Muscle of back (tissue), 11 donors: Measurements from ENCODE around the gene CLSTN2. TPM values are rescaled to one million over a fixed set of nuclear protein-coding genes. Genes with fewer than 3 reads are reported as not detected.

Experiments used
- DNase-seq, 3 donors: peaks; one replicate each; pipeline versions ENCODE4 v3.0.0 to v3.0.0-alpha.2; 2013
- polyA plus RNA-seq, 10 donors: library from polyadenylated mRNA; unstranded; fragments of 120-200 nt; gene quantifications; one replicate each; pipeline ENCODE4 v1.2.1, GENCODE V29; 2013; ENCODE audit not compliant: insufficient read length in 10 of 10

The CLSTN2 gene
- polyA plus RNA-seq, 10 donors, result 1.7 to 4.6 (median 3.1) TPM

DNA sequence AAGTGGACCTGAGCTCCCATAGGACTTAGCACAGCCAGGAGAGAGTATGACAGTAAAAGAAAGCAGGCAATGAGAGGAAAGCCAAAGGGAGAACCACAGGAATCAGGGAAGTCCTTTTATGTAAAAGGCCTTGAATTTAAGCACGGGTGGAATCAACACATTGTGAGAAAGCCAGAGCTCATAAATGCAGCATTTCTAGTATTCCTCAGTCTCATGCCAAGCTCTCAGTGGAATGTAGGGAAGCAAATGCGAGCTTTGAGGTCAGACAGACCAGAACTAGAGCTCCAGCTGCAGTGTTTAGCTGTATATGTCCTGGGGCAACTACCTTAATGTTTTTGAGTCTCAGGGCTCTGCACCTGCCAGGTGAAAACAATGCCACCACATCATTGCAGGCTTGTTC is 610.8 kb downstream of the CLSTN2 start:
- no peak for DNase-seq

DNA sequence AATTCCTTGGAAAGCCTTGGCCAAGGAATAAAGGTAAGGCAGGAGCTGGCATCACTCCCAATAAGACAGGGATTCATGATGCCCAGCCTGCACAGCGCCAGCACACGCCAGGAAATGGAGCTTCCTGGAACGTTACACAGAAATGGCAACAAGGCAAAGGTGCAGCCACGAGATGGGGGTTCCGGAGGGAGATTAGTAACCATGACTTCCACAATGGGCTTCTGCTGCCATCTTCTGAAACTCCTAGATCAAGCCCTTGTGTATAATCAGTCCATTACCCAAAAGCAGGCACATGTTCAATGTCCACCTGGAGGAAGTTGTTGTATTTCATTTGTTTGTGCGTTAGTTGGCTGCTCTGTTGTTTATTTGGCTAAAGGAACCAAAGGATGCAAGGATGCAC is 611.7 kb downstream of the CLSTN2 start:
- DNase-seq, result no peak

- DNase-seq, result no peak
Observed at GRCh38 chr3:140552403-140552802, 617.4 kb downstream of the CLSTN2 start.

DNA sequence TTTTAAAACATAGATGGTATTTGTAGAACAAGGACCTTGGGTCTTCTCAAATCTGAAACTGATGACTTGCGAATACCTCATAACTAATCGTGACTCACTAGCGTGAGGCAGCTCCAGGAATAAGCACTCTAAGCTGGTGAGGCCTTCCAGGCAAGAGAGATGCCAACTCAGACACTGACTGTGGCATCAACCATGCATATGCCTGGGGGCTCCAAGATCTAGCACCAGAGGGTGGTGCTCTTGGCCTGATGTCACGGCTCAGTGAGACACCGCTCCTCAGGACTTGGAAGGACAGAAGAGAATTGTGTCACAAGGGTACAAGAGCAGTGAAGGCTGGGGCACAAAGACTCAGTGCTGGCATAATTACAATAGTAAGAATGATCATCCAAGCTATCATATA is 617.9 kb downstream of the CLSTN2 start:
- no peak for DNase-seq

- no peak for DNase-seq
Observed at GRCh38 chr3:140553591-140553990, 618.6 kb downstream of the CLSTN2 start.

- no peak for DNase-seq
Observed at GRCh38 chr3:140555666-140556065, 620.7 kb downstream of the CLSTN2 start.

- no peak for DNase-seq
Observed at GRCh38 chr3:140557476-140557875, 622.5 kb downstream of the CLSTN2 start.

DNA sequence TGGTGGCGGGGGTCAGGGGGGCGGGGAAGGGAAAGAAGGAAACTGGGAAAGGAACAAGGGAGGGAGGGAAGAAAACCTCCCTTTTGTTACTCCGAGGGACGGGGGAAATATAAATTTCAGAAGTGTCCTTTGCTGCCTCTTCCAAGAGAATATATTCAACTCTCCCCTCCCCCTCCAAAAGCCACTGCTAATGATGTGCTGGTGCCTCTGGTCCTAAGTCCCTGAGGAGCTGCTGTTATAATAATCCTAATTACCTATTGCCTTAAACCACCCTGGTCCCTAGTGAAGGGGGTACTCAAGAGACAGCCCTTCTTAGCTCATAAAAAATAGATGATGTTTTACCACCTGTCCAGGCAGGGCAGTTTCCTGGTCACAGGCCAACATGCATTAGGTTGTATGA is 624.6 kb downstream of the CLSTN2 start:
- no peak for DNase-seq

DNA sequence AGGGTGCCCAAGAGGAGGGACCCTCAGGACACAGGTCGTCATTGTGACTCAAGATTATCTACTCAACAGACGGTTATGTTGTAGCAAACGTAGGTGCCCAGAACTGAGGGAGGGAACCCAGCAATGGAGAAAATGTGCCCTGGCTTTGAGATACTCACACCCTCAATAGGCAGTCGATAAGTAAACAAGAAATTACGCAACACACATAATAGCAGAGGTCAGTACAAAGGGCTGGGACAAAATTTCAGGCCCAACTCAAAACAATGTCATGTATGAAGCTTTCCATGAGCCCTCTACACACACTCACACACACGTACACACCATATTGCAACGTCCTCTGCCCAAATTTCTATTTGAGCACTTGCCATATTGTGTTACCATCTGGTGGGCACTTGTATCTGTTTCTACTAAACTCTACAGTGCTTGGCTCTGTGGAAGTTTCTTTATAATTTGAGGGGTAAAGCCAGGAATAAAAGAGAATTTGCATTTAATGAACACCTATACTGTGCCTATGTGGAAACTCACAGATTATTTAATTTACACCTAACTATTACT is 628.3 kb downstream of the CLSTN2 start:
- no peak for DNase-seq

- no peak for DNase-seq
Observed at GRCh38 chr3:140568131-140568530, 633.1 kb downstream of the CLSTN2 start.

GRCh38 chr3:140568842-140569520 is 634.0 kb downstream of the CLSTN2 start:
- no peak for DNase-seq

DNA sequence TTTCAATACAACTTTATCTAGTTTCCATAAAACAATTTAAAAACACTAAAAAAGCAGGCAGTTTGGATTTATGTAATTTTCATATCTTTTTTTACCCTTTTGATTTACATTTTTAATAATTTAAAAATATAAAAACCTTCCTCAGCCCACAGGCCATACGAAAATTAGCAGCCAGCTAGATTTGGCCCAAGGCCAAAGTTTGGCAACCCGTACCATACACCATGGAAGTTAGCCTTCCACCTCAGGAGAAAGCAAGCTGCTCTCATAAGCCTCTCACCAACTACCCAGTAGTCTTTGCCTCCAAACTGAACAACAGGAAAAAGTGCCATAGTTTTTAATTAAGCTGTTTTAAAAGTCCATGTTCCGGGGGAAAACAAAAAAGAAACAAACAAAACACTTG is 635.6 kb downstream of the CLSTN2 start:
- DNase-seq, result no peak

- DNase-seq, result no peak
Observed at GRCh38 chr3:140571836-140572235, 636.9 kb downstream of the CLSTN2 start.

- DNase-seq, result no peak
Observed at GRCh38 chr3:140572334-140572733, 637.3 kb downstream of the CLSTN2 start.

DNA sequence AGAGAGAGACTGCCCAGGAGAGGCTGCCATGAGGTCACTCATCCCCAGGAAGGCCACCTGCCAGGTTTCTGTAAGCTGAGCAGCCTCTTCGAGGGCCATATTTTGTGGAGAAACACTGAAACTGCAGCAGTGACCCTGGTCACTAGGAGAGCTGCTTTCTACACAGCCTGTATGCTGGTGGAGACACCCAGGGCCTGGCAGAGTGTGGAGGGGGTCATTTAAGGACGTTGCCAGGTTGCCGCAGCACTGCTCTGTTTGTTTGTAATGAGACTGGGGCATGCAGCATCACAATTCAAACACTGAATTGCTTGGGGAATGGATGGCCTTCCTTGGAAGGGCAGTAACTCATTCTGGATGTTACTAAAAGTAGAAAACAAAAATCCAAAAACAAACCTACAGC is 638.0 kb downstream of the CLSTN2 start:
- DNase-seq, result no peak

- no peak for DNase-seq
Observed at GRCh38 chr3:140574375-140574774, 639.4 kb downstream of the CLSTN2 start.

DNA sequence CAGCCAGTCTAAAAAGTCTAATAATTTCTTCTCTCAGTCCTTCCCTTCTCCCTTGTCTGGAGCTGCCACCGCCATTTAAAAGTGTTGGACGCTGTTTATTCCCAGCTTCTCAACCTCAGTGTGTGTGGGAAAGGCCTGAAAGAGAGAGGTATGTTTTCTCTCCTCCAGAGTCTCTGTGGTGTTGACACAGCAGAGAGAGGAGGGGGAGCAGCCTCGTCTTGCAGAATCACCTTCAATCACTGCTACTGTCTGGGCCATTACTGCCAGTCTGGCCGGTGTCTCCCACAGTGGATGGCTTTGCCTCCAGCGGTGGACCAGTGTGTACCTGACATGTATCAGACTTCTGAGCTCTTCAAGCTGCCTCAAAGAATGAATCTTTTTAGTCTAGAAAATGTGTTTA is 641.5 kb downstream of the CLSTN2 start:
- DNase-seq, result no peak

DNA sequence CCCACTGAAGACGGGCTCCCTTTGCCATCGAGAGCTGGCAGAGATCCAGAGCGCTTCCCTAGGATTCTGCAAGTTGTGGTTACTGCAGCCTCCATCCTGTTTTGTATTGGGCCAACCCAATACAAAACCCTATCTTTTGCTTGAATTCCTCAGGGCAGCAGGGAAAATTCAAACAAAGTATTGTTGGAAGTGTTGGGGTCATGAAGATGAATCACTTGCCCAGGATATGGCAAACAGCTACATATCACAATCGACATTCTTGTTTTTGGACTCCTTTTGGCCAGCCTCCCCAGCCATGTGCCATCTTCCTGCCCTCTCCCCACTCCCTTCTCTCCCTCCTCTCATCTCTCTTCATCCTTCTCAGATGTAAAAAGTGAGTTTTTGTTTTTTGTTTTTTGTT is 642.9 kb downstream of the CLSTN2 start:
- DNase-seq, result no peak

GRCh38 chr3:140579260-140579659 is 644.3 kb downstream of the CLSTN2 start:
- no peak for DNase-seq

DNA sequence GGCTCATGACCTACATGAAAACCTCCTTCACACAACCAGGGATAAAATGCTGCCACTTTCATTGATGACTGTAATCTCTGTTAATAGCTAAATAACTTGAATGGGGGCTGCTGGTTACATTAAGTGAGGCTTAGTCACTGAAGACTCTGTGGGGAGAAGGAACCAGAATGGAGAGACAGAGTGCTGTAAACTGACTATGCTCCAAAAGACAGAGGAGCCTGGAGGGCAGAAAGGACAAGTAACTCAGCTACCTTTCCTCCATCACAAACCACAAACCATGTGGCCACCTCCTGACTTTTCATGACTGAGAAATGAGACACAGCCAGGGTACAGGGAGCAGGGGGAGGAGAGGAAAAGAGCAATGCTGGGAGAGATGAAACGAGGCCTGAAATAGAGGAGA is 645.8 kb downstream of the CLSTN2 start:
- DNase-seq, result no peak

GRCh38 chr3:140584549-140584948 is 649.6 kb downstream of the CLSTN2 start:
- DNase-seq, result no peak

GRCh38 chr3:140585828-140586227 is 650.8 kb downstream of the CLSTN2 start:
- DNase-seq, result peak in 1 of 3 donors; percentile 2

- DNase-seq, result no peak
Observed at GRCh38 chr3:140586311-140586710, 651.3 kb downstream of the CLSTN2 start.

DNA sequence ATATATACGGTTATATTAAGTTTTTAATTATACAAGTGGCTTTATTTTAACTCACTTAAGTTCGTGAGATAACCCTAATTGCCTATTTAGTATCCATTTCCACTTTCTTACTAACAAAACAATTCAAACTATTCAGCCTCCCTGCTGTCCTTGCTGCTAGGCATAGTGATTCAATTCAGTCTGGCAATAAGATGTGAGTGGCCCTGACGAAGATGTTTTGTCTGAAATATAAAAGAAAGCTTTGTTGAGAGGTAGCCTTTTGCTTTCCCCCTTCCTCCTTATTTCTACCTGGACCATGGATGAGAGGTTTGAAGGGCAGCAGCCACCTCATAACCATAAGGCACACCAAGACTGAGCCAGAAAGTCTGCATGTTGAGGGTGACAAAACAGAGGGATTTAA is 653.6 kb downstream of the CLSTN2 start:
- no peak for DNase-seq
